Stimulated activated CD4-positive, alpha-beta T cell treated with anti-CD3 and anti-CD28 coated beads, Interleukin-1b, Interleukin-23, amount 100 ng/mL, for 48 hours (primary cell): ENCODE results near the gene STEAP1.
"Not testable (repeated sequence)": the region's sequence is repeated elsewhere in the genome, so short reads cannot be mapped to it uniquely, and the experiment has no call there.

Source experiments
- DNase-seq: peaks from one replicate; pipeline ENCODE4 v3.0.0-alpha.2; 2020

The STEAP1 gene

GRCh38 chr7:90175667-90176066 is 21.4 kb downstream of the STEAP1 start:
- DNase-seq: no peak

GRCh38 chr7:90176195-90176594 is 21.9 kb downstream of the STEAP1 start:
- DNase-seq: no peak

- no peak for DNase-seq
Measured at GRCh38 chr7:90178166-90178565, 23.9 kb downstream of the STEAP1 start.

- DNase-seq: peak; percentile 10
Measured at GRCh38 chr7:90178679-90179278, 24.5 kb downstream of the STEAP1 start.

- no peak for DNase-seq
Measured at GRCh38 chr7:90180011-90180585, 25.8 kb downstream of the STEAP1 start.

- no peak for DNase-seq
Measured at GRCh38 chr7:90180649-90181048, 26.4 kb downstream of the STEAP1 start.

GRCh38 chr7:90181485-90181884 is 27.2 kb downstream of the STEAP1 start:
- DNase-seq: no peak

- not testable (repeated sequence) for DNase-seq
Measured at GRCh38 chr7:90186290-90186689, 32.0 kb downstream of the STEAP1 start.

GRCh38 chr7:90187507-90188050 is 33.3 kb downstream of the STEAP1 start:
- DNase-seq: no peak

GRCh38 chr7:90188281-90188680 is 34.0 kb downstream of the STEAP1 start:
- no peak for DNase-seq

- no peak for DNase-seq
Measured at GRCh38 chr7:90190995-90191394, 36.7 kb downstream of the STEAP1 start.

- DNase-seq: no peak
Measured at GRCh38 chr7:90191648-90192047, 37.4 kb downstream of the STEAP1 start.

- no peak for DNase-seq
Measured at GRCh38 chr7:90192876-90193750, 38.8 kb downstream of the STEAP1 start.

- no peak for DNase-seq
Measured at GRCh38 chr7:90194911-90195809, 40.9 kb downstream of the STEAP1 start.

GRCh38 chr7:90201500-90202195 is 47.4 kb downstream of the STEAP1 start:
- no peak for DNase-seq

- no peak for DNase-seq
Measured at GRCh38 chr7:90207956-90208355, 53.7 kb downstream of the STEAP1 start.

- DNase-seq: no peak
Measured at GRCh38 chr7:90209776-90210175, 55.5 kb downstream of the STEAP1 start.

GRCh38 chr7:90210475-90210874 is 56.2 kb downstream of the STEAP1 start:
- DNase-seq: no peak

- DNase-seq: no peak
Measured at GRCh38 chr7:90210981-90211380, 56.7 kb downstream of the STEAP1 start.

GRCh38 chr7:90211391-90212148 is 57.3 kb downstream of the STEAP1 start, which contains the start of gene STEAP2:
Gene STEAP2 (plus strand): TSS chr7:90211740. CDS start chr7:90225083, 13,343 bp downstream.
- DNase-seq: peak; percentile 36

- no peak for DNase-seq
Measured at GRCh38 chr7:90212149-90212495, 57.9 kb downstream of the STEAP1 start.
